GM23338 (cell line): ENCODE data around the gene TMC2.

Source experiments
- CREB1 ChIP-seq: fragments of 250-450 bp; sonication (Bioruptor Pico); IDR thresholded peaks from 2 replicates; pipeline ENCODE4 v1.5.0; 2020; ENCODE audit warnings: low read depth, mild to moderate bottlenecking, moderate library complexity
- EZH2 ChIP-seq: fragments of 200-600 bp; sonication (generic); IDR thresholded peaks from one replicate; pipeline ENCODE4 v1.8.0; 2017; ENCODE audit warnings: antibody characterized with exemption, mild to moderate bottlenecking, low read depth; ENCODE audit not compliant: unreplicated experiment
- EZH2phosphoT487 ChIP-seq: fragments of 200-600 bp; sonication (generic); IDR thresholded peaks from one replicate; pipeline ENCODE4 v1.8.1; 2018; ENCODE audit warnings: antibody characterized with exemption; ENCODE audit not compliant: unreplicated experiment
- POLR2AphosphoS5 ChIP-seq: IDR thresholded peaks from 2 replicates; pipeline ENCODE4 v1.6.1; 2016; ENCODE audit warnings: antibody characterized with exemption, low read depth
- TF ChIP-seq, protein P1 (sequence below), 2 experiments: fragments of 200-600 bp in 1 of 2; sonication (generic) in 1 of 2; conservative IDR thresholded peaks; 2 replicates each; pipeline versions ENCODE4 v1.5.1 to v1.6.1; 2016 to 2017; ENCODE audit warnings: antibody characterized with exemption in 2 of 2, low read depth in 2 of 2, mild to moderate bottlenecking in 2 of 2, moderate library complexity in 1 of 2
- TF ChIP-seq, protein P2 (sequence below): IDR thresholded peaks from one replicate; pipeline ENCODE4 v1.6.1; 2018; ENCODE audit warnings: antibody characterized with exemption; ENCODE audit not compliant: unreplicated experiment
- TF ChIP-seq, protein P3 (sequence below): IDR thresholded peaks from 2 replicates; pipeline ENCODE4 v1.6.1; 2016; ENCODE audit warnings: antibody characterized with exemption

DNA sequence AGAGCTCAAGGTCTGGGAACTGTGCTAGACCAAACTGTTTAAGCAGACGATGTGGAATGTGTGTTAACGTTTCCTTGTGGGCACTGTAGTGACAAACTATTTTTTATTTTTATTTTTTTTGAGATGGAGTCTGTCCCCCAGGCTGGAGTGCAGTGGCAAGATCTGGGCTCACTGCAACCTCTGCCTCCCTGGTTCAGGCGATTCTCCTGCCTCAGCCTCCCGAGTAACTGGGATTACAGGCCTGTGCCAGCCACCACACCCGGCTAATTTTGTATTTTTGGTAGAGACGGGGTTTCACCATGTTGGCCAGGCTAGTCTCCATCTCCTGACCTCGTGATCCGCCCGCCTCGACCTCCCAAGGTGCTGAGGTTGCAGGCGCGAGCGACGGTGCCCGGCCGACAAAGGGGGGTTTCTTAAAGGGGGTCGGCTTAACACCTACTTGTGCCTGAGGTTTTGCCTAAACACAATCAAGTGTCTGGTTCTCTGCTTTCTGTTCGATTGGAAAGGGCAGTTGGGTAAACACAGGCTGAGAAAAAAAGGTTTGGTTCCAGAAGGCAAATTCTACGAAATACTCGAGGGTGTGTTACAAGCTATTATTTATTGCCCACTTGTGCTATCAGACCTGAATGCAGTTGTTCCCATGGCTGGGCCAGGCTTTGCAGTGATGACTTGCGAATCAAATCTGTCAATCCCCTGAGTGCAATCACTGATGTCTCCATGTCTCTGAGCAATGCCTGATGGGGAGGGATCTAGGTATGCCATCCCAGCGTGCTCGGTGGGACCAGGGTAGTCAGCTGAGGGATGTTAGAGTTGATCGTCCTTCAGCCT is 117.4 kb downstream of the TMC2 start:
- TF ChIP-seq, protein P1, sequence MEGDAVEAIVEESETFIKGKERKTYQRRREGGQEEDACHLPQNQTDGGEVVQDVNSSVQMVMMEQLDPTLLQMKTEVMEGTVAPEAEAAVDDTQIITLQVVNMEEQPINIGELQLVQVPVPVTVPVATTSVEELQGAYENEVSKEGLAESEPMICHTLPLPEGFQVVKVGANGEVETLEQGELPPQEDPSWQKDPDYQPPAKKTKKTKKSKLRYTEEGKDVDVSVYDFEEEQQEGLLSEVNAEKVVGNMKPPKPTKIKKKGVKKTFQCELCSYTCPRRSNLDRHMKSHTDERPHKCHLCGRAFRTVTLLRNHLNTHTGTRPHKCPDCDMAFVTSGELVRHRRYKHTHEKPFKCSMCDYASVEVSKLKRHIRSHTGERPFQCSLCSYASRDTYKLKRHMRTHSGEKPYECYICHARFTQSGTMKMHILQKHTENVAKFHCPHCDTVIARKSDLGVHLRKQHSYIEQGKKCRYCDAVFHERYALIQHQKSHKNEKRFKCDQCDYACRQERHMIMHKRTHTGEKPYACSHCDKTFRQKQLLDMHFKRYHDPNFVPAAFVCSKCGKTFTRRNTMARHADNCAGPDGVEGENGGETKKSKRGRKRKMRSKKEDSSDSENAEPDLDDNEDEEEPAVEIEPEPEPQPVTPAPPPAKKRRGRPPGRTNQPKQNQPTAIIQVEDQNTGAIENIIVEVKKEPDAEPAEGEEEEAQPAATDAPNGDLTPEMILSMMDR (conservative IDR thresholded peaks at IDR 0.05; ENCODE audit: low read depth in 2 of 2): no peak
- TF ChIP-seq EZH2phosphoT487: no peak
- no peak for TF ChIP-seq CREB1 (CRISPR knock-in tag)
- TF ChIP-seq EZH2: no peak
- no peak; the same call in 1 of the 2 replicates for TF ChIP-seq POLR2AphosphoS5
- TF ChIP-seq, protein P2, sequence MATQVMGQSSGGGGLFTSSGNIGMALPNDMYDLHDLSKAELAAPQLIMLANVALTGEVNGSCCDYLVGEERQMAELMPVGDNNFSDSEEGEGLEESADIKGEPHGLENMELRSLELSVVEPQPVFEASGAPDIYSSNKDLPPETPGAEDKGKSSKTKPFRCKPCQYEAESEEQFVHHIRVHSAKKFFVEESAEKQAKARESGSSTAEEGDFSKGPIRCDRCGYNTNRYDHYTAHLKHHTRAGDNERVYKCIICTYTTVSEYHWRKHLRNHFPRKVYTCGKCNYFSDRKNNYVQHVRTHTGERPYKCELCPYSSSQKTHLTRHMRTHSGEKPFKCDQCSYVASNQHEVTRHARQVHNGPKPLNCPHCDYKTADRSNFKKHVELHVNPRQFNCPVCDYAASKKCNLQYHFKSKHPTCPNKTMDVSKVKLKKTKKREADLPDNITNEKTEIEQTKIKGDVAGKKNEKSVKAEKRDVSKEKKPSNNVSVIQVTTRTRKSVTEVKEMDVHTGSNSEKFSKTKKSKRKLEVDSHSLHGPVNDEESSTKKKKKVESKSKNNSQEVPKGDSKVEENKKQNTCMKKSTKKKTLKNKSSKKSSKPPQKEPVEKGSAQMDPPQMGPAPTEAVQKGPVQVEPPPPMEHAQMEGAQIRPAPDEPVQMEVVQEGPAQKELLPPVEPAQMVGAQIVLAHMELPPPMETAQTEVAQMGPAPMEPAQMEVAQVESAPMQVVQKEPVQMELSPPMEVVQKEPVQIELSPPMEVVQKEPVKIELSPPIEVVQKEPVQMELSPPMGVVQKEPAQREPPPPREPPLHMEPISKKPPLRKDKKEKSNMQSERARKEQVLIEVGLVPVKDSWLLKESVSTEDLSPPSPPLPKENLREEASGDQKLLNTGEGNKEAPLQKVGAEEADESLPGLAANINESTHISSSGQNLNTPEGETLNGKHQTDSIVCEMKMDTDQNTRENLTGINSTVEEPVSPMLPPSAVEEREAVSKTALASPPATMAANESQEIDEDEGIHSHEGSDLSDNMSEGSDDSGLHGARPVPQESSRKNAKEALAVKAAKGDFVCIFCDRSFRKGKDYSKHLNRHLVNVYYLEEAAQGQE: no peak
- TF ChIP-seq, protein P3, sequence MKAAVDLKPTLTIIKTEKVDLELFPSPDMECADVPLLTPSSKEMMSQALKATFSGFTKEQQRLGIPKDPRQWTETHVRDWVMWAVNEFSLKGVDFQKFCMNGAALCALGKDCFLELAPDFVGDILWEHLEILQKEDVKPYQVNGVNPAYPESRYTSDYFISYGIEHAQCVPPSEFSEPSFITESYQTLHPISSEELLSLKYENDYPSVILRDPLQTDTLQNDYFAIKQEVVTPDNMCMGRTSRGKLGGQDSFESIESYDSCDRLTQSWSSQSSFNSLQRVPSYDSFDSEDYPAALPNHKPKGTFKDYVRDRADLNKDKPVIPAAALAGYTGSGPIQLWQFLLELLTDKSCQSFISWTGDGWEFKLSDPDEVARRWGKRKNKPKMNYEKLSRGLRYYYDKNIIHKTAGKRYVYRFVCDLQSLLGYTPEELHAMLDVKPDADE: no peak
